ENCODE measurements around the gene RNMT.

- no peak for TF ChIP-seq CTCF (IDR thresholded peaks at IDR 0.05)
- no peak for TF ChIP-seq POLR2A (IDR thresholded peaks at IDR 0.05)
Observed at GRCh38 chr18:13715330-13715729, 11.1 kb upstream of the RNMT start.
